H9 (cell line): ENCODE results near the gene DEGS2. TPM values are rescaled to one million over a fixed set of nuclear protein-coding genes. Genes with fewer than 3 reads are reported as not detected.

ENCODE experiments used
- DNase-seq: peaks from one replicate; pipeline ENCODE4 v3.0.0-alpha.2; 2017
- H2AFZ ChIP-seq: one replicate; pipeline ENCODE4 v1.6.1; 2013; ENCODE audit warnings: mild to moderate bottlenecking, low read length, control low read depth, moderate library complexity
- H2AK5ac ChIP-seq: 2 replicates; pipeline ENCODE4 v1.6.1; 2013; ENCODE audit warnings: low read length, control low read depth, mixed read lengths; ENCODE audit not compliant: insufficient read length
- H2BK120ac ChIP-seq: one replicate; pipeline ENCODE4 v1.6.1; 2013; ENCODE audit warnings: low read depth, mild to moderate bottlenecking, low read length, control low read depth, inconsistent platforms; ENCODE audit not compliant: poor library complexity, severe bottlenecking
- H2BK12ac ChIP-seq: 2 replicates; pipeline ENCODE4 v1.6.1; 2013; ENCODE audit warnings: low read length, control low read depth, mixed read lengths, low read depth; ENCODE audit not compliant: insufficient read length
- H2BK15ac ChIP-seq: 2 replicates; pipeline ENCODE4 v1.6.1; 2013; ENCODE audit warnings: low read depth, low read length, control low read depth
- H2BK20ac ChIP-seq: one replicate; pipeline ENCODE4 v1.6.1; 2013; ENCODE audit warnings: low read depth, mild to moderate bottlenecking, low read length, control low read depth, inconsistent platforms; ENCODE audit not compliant: poor library complexity, severe bottlenecking
- H2BK5ac ChIP-seq: 2 replicates; pipeline ENCODE4 v1.6.1; 2013; ENCODE audit warnings: low read length, control low read depth, mixed read lengths; ENCODE audit not compliant: insufficient read length
- H3K14ac ChIP-seq: 2 replicates; pipeline ENCODE4 v1.6.1; 2013; ENCODE audit warnings: low read length, control low read depth; ENCODE audit not compliant: insufficient read depth
- H3K18ac ChIP-seq: 2 replicates; pipeline ENCODE4 v1.6.1; 2013; ENCODE audit warnings: low read depth, mild to moderate bottlenecking, mixed read lengths, low read length, control low read depth; ENCODE audit not compliant: insufficient read length
- H3K23ac ChIP-seq: 2 replicates; pipeline ENCODE4 v1.6.1; 2013; ENCODE audit warnings: low read length, control low read depth, mixed read lengths, low read depth; ENCODE audit not compliant: insufficient read length
- H3K23me2 ChIP-seq: 2 replicates; pipeline ENCODE4 v1.6.1; 2013; ENCODE audit warnings: low read depth, mild to moderate bottlenecking, mixed read lengths, low read length, control low read depth; ENCODE audit not compliant: insufficient read length, poor library complexity, severe bottlenecking
- H3K27ac ChIP-seq: 2 replicates; pipeline ENCODE4 v1.5.1; 2013; ENCODE audit warnings: low read length, control low read depth, mixed read lengths, low read depth; ENCODE audit not compliant: insufficient read length
- H3K27me3 ChIP-seq: 2 replicates; pipeline ENCODE4 v1.6.1; 2013; ENCODE audit warnings: low read length, control low read depth, inconsistent platforms; ENCODE audit not compliant: insufficient read depth
- H3K4ac ChIP-seq: 2 replicates; pipeline ENCODE4 v1.6.1; 2013; ENCODE audit warnings: low read depth, mild to moderate bottlenecking, control low read depth, inconsistent platforms, low read length, moderate library complexity
- H3K4me1 ChIP-seq: 2 replicates; pipeline ENCODE4 v1.6.1; 2013; ENCODE audit warnings: low read length, control low read depth, inconsistent platforms; ENCODE audit not compliant: insufficient read depth
- H3K4me2 ChIP-seq: 2 replicates; pipeline ENCODE4 v1.6.1; 2013; ENCODE audit warnings: low read length, control low read depth, mixed read lengths; ENCODE audit not compliant: insufficient read length, insufficient read depth
- H3K56ac ChIP-seq: 2 replicates; pipeline ENCODE4 v1.6.1; 2013; ENCODE audit warnings: low read depth, mild to moderate bottlenecking, mixed read lengths, low read length, control low read depth; ENCODE audit not compliant: insufficient read length
- H3K79me1 ChIP-seq: 2 replicates; pipeline ENCODE4 v1.6.1; 2013; ENCODE audit warnings: low read depth, mild to moderate bottlenecking, moderate library complexity, low read length, control low read depth, inconsistent platforms; ENCODE audit not compliant: insufficient read depth, poor library complexity, severe bottlenecking
- H3K79me2 ChIP-seq: 2 replicates; pipeline ENCODE4 v1.6.1; 2013; ENCODE audit warnings: low read length, control low read depth, inconsistent platforms; ENCODE audit not compliant: insufficient read depth
- H3K9ac ChIP-seq: 2 replicates; pipeline ENCODE4 v1.6.1; 2013; ENCODE audit warnings: low read length, control low read depth, mixed read lengths; ENCODE audit not compliant: insufficient read length; ENCODE audit errors: extremely low read depth
- H3K9me3 ChIP-seq: one replicate; pipeline ENCODE4 v1.6.1; 2013; ENCODE audit warnings: low read depth, low read length, inconsistent platforms; ENCODE audit not compliant: control insufficient read depth
- H3T11ph ChIP-seq: one replicate; pipeline ENCODE4 v1.6.1; 2013; ENCODE audit warnings: mild to moderate bottlenecking, low read length, control low read depth, inconsistent platforms
- H4K20me1 ChIP-seq: one replicate; pipeline ENCODE4 v1.6.1; 2013; ENCODE audit not compliant: control insufficient read depth, insufficient read length, insufficient read depth
- H4K5ac ChIP-seq: 2 replicates; pipeline ENCODE4 v1.6.1; 2013; ENCODE audit warnings: low read depth, mild to moderate bottlenecking, mixed read lengths, low read length, control low read depth; ENCODE audit not compliant: insufficient read length
- H4K8ac ChIP-seq: replicated peaks from 2 replicates; pipeline ENCODE4 v1.6.1; 2013; ENCODE audit warnings: low read length, control low read depth, mixed read lengths, low read depth; ENCODE audit not compliant: insufficient read length
- H4K91ac ChIP-seq: 2 replicates; pipeline ENCODE4 v1.6.1; 2013; ENCODE audit warnings: low read depth, mild to moderate bottlenecking, moderate library complexity, mixed read lengths, low read length, control low read depth; ENCODE audit not compliant: insufficient read length
- H3K27ac Mint-ChIP-seq, 3 experiments: 2 replicates in 2 of 3; 3 replicates in 1 of 3; pipeline ENCODE4 v1.8.0; 2020 to 2021; ENCODE audit warnings: mixed read lengths in 3 of 3, mild to moderate bottlenecking in 1 of 3, moderate library complexity in 1 of 3
- H3K27me3 Mint-ChIP-seq: 2 replicates; pipeline ENCODE4 v1.8.0; 2021; ENCODE audit warnings: low read depth, mild to moderate bottlenecking, moderate library complexity, mixed read lengths
- H3K36me3 Mint-ChIP-seq, 3 experiments: 2 replicates in 2 of 3; 3 replicates in 1 of 3; pipeline ENCODE4 v1.8.0; 2020 to 2021; ENCODE audit warnings: low read depth in 3 of 3, mixed read lengths in 3 of 3; ENCODE audit not compliant: insufficient read depth in 1 of 3
- H3K4me1 Mint-ChIP-seq, 2 experiments: 2 replicates each; pipeline ENCODE4 v1.8.0; 2020; ENCODE audit warnings: mixed read lengths in 2 of 2
- H3K4me3 Mint-ChIP-seq, 2 experiments: 2 replicates in 1 of 2; 3 replicates in 1 of 2; pipeline ENCODE4 v1.8.0; 2020 to 2021; ENCODE audit warnings: mild to moderate bottlenecking in 2 of 2, mixed read lengths in 2 of 2, moderate library complexity in 1 of 2
- H3K9me3 Mint-ChIP-seq, 2 experiments: 2 replicates in 1 of 2; 3 replicates in 1 of 2; pipeline ENCODE4 v1.8.0; 2020; ENCODE audit warnings: mild to moderate bottlenecking in 2 of 2, mixed read lengths in 2 of 2, moderate library complexity in 1 of 2
- WGBS: extraction: QIAGEN DNeasy Blood & Tissue Kit; methylation state at CpG from one replicate; pipeline ENCODE4 v1.1.7; 2013; ENCODE audit warnings: missing lambda C conversion rate, low lambda C conversion rate, mixed read lengths; ENCODE audit not compliant: insufficient read length; ENCODE audit errors: extremely low coverage; 5-methylcytosine and 5-hydroxymethylcytosine counted together
- total RNA-seq: library from RNA; stranded (reverse); gene quantifications from 2 replicates; pipeline ENCODE4 v1.2.1, GENCODE V29; 2021
- TF ChIP-seq, protein P1 (sequence below): fragments of 200-600 bp; sonication (generic); conservative IDR thresholded peaks from 3 replicates; pipeline ENCODE4 v1.8.0; 2021; ENCODE audit warnings: antibody characterized with exemption, mild to moderate bottlenecking

The DEGS2 gene
- total RNA-seq, 1 experiment from 2014 or later = 0.72 TPM

DNA sequence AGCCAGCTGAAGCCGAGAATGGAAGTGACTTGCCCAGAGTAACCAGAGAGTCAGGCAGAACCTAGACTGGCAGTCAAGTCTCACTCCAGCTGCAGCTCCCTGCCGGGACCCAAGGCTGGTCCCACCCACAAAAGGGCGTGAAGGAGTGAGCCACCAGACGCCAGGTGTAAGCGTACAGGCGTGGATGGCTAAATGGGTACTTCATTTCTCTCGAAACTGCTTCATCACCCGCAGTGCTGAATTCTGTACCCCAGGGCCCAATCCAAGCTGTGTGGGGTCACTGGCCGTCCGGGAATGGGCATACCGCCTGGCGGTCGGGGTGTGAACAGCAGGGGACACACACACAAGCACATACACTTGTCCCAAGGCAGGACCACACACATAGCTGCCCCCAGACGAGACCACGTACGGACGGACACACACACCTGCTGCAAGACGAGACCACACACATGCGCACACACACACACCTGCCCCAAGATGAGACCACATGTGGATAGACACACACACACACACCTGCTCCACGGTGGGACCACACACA, 34.8 kb downstream of the DEGS2 start:
- no peaks in the 10 kb centered on the region for H3K9me3 ChIP-seq
- no peak overlapping the region for H2BK15ac ChIP-seq
- no peak overlapping the region for H2AK5ac ChIP-seq
- Mint-ChIP-seq H3K27ac (peak overlapping the region in 1 of 3 experiments; percentile 70; a peak in 2 of 7 replicates), H3K9me3 (no peaks in the 10 kb centered on the region), H3K4me3 (no peak overlapping the region), H3K36me3 (peaks cover 5 to 13% (median 6%) of the 10 kb centered on the region in 3 experiments; a peak in 6 of 7 replicates), H3K27me3 (no peaks in the 10 kb centered on the region), H3K4me1 (peaks cover 0 to 3% of the 10 kb centered on the region in 2 experiments; a peak in 2 of 4 replicates)
- no peak overlapping the region for H3K56ac ChIP-seq
- no peak overlapping the region for H3K9ac ChIP-seq
- no peak for DNase-seq
- no peak overlapping the region for H3K4ac ChIP-seq
- TF ChIP-seq, protein P1, sequence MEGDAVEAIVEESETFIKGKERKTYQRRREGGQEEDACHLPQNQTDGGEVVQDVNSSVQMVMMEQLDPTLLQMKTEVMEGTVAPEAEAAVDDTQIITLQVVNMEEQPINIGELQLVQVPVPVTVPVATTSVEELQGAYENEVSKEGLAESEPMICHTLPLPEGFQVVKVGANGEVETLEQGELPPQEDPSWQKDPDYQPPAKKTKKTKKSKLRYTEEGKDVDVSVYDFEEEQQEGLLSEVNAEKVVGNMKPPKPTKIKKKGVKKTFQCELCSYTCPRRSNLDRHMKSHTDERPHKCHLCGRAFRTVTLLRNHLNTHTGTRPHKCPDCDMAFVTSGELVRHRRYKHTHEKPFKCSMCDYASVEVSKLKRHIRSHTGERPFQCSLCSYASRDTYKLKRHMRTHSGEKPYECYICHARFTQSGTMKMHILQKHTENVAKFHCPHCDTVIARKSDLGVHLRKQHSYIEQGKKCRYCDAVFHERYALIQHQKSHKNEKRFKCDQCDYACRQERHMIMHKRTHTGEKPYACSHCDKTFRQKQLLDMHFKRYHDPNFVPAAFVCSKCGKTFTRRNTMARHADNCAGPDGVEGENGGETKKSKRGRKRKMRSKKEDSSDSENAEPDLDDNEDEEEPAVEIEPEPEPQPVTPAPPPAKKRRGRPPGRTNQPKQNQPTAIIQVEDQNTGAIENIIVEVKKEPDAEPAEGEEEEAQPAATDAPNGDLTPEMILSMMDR = no peak
- no peaks in the 10 kb centered on the region for H4K20me1 ChIP-seq
- no CpG with 5 or more reads among the region's 20 CpGs for WGBS
- H3K4me2 ChIP-seq = no peak overlapping the region
- no peak overlapping the region for H3K23ac ChIP-seq
- no peaks in the 10 kb centered on the region for H3K4me1 ChIP-seq
- H3K27ac ChIP-seq = no peak overlapping the region
- H4K91ac ChIP-seq = no peak overlapping the region
- no peak overlapping the region for H4K8ac ChIP-seq
- no peak overlapping the region for H4K5ac ChIP-seq
- no peaks in the 10 kb centered on the region for H3K79me1 ChIP-seq
- H3K14ac ChIP-seq = no peak overlapping the region
- H2BK120ac ChIP-seq = no peak overlapping the region
- no peaks in the 10 kb centered on the region for H3K23me2 ChIP-seq
- no peaks in the 10 kb centered on the region for H3K27me3 ChIP-seq
- no peak overlapping the region for H3K18ac ChIP-seq
- no peak overlapping the region for H2BK20ac ChIP-seq
- no peak overlapping the region for H2BK12ac ChIP-seq
- H3K79me2 ChIP-seq = no peaks in the 10 kb centered on the region
- no peak overlapping the region for H2AFZ ChIP-seq
- no peak overlapping the region for H2BK5ac ChIP-seq
- no peak overlapping the region for H3T11ph ChIP-seq
